HL-60/S4 treated with phorbol 12-myristate 13-acetate at 8.2 ng/mL for 4 days and 3 days (cell line): Measurements from ENCODE around the gene CDKAL1.
"Not testable (repeated sequence)": the region's sequence is repeated elsewhere in the genome, so short reads cannot be mapped to it uniquely, and the experiment has no call there.

Experiments used
- in situ Hi-C: fragments of 300-500 bp; cut with MboI; formaldehyde crosslinking; loops from 2 replicates; pipeline ENCODE4 v1.15.0; 2022; ENCODE audit warnings: low sequenced_read_pairs

Gene CDKAL1

GRCh38 chr6:21180800-21181337 is 646.6 kb downstream of the CDKAL1 start:
- in situ Hi-C loops = no loop called here

GRCh38 chr6:21181866-21182265 is 647.6 kb downstream of the CDKAL1 start:
- in situ Hi-C loops = no loop called here

GRCh38 chr6:21182589-21182988 is 648.3 kb downstream of the CDKAL1 start:
- in situ Hi-C loops = no loop called here

DNA sequence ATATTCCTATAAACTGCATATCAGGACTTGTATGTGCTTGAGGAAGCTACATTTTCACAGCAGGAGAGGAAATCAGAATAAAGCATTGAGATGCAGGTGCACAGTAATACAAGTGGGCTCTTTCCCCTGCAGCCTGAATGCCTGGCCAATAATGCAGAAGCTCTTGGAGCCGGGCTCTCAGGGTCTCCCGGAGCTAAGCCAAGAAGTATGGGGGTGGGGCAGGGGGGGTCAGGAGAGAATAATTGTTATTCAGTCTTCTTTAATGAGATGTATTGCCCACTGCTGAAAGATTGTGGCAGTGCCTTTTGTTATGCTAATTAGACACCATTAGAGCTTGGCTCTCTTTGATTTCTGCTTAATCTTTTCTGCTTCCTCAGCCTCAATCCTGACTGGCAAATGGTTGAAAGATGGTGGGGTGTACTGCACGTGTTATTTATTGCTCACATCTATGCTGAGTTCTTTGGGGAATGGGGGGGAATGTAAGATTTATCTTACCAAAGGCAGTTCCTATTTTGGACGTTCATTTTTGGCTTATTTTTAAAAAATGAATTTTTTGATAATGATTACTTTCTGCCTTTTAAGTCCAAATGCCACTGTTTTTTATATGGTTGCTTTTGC is 651.7 kb downstream of the CDKAL1 start:
- in situ Hi-C loops = no loop called here

DNA sequence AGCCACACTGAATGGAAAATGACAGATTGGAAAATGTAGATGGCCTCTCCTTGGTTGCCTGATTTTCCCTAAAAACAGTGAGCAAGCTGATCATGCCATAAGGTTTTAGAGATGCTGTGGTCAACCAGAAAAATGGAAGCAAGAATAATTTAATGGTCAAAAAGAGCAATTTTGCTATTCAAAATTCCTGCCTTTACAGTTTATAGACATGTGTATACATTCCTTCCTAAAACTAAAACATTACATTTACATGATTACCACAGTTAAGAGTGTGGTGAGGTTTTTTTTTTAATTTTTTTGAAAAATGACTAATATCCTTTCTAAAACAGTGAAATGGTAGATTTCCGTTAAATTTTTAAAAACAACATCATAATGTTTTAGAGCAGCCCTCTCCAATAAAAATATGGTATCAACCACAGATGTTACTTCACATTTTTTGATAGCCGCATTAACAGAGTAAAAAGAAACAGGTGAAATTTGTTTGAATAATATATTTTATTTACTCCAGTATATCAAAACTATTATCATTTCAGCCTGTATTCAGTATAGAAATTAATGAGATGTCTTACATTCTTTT is 652.3 kb downstream of the CDKAL1 start:
- in situ Hi-C loops = no loop called here

DNA sequence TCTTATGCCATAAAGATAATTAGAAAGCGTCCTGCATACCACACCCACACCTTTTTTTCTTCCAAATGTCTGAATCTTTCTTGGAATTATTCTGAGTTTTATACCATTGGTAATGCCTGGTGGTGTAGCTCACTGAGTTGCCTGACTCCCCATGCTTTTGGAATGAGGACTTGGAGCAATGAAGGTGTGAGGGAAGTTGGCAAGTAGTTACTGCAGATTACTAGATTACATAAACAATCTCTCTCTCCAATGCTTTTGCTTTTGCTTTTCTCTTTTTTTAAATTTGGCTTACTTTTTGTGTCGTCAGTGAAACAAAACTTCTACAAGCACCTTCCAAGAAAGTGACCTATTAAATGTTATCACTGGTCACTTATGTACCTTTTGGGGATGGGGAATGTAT is 653.2 kb downstream of the CDKAL1 start:
- in situ Hi-C loops = no loop called here

GRCh38 chr6:21188505-21189223 is 654.4 kb downstream of the CDKAL1 start:
- in situ Hi-C loops = no loop called here

- in situ Hi-C loops = no loop called here
These were observed 655.5 kb downstream of the CDKAL1 start for GRCh38 chr6:21189759-21190158.

GRCh38 chr6:21190701-21191100 is 656.4 kb downstream of the CDKAL1 start:
- in situ Hi-C loops = no loop called here

DNA sequence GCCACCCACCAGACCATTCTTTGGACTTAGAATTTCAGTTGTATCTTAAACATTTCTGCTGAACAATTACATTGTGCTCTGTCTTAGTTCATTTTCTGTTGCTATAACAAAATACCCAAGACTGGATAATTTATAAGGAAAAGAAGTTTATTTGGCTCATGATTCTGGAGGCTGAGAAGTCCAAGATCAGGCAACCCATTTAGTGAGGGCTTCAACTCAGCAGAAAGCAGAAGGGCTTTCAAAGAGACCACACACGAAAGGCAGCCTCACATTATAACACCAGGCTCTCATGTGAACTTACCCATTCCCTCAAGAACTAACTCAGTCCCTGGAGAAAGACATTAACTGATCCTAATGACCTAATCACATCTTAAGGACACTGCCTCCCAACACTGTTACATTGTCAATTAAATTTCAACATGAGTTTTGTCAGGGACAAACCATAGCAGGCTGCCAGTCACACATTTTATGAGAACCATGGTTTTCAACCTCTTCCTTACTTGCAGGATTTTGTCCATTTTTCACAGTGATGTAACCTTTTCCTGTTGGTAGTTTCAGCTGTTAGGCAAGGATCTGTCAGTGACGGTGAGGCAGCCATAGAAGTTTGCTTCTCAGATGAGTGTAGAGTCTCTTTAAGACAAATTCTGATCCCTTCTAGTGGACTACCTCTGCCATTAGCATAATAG is 659.7 kb downstream of the CDKAL1 start:
- in situ Hi-C loops = no loop called here

DNA sequence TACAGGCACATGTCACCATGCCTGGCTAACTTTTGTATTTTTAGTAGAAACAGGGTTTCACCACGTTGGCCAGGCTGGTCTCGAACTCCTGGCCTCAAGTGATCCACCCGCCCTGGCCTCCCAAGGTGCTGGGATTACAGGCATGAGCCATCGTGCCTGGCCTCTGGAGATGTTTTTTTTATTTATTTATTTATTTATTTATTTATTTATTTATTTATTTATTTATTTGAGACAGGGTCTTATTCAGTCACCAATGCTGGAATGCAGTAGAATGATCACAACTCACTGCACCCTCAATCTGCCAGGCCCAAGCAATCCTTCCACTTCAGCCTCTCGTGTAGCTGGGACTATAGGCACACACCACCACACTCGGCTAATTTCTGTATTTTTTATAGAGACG is 661.0 kb downstream of the CDKAL1 start:
- in situ Hi-C loops = not testable (repeated sequence)

- in situ Hi-C loops = no loop called here
These were observed 663.9 kb downstream of the CDKAL1 start for GRCh38 chr6:21198032-21198640.

DNA sequence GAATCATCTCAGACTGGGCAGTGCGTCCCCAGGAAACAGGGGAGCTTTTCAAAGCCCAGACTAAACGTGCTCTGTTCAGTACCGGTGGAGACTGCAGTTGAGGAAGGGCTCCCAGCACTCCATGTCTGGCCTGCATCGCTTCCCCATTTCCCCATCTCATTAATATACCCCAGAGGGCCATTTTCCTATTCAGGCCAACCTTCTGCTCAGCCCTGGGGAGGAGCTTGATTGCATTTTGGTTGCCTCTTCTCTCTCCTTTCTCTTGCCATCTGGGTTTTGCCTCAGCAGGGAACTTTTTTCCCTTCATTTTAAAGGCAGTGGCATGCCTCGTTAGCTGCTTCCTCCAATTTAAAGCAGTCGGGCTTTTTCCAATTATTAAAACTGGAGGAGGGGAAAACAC is 665.0 kb downstream of the CDKAL1 start:
- in situ Hi-C loops = no loop called here

- in situ Hi-C loops = no loop called here
These were observed 666.0 kb downstream of the CDKAL1 start for GRCh38 chr6:21200134-21200870.

DNA sequence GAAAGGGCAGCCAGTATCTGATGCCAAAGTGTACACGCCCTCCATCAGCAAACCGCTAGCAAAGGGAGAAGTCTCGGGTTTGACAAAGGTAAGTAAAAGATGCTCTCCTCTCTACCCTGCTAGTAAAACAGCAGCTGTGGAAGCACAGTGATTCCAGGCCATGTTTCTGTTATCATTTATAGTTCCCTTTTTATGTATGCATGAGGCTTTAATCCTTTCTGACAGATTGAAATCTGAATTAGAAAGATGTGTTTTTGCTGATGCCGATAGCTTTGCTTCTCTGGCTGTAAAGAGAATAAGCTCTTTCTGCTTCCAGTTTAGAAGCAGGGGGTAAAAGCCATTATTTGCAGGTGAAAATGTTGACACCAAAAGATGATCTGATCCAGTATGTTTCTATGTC is 666.9 kb downstream of the CDKAL1 start:
- in situ Hi-C loops = no loop called here

DNA sequence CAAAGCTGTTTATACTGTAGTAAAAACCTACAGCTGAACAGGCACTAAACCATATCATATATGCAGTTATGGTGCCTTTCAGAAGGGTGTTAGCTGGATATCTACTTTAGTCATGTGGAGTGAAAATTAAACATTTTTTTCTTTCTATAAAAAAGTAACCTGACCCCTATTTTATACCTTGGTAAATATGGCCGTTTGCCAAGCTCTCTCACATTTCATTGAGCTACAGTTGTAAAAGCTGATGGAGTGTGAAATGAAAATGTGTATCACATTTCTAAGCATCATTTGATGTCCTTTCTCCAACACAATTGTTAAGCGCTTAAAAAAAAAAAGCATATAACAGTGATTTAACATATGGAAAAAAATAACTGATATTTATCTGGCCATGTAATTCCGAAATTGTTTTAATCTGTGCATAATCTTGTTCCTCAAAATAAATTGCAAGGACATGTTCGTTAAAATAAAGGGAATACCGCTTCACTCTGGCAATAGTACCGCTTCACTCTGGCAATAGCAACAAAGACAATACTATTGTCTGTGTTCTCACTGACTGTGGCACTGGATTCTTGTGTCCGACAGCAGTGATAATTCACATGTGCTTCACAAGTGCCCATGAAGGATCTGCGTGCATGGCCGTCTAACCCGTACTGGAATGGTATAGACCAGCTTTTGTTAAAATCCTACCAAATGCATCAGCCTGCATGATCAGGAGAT is 667.5 kb downstream of the CDKAL1 start:
- in situ Hi-C loops = no loop called here

DNA sequence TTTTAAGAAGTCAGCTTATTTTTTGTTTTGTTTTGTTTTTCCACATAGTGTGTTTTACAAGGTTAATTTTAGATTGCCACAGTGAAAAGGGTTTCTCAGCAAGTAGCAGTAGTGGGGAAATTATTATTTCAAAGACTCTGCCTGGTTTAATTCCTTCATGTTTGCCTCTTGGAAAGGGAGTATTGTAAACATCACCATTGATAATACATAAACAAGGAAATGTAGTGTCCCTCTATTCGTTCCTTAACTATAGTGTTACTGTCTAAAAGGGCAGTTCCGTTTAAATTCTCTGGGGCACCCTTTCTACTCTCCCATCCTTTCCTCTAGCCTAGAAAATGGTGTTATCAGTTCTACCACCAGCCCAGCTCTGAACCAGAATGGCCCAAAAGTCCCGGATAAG is 668.3 kb downstream of the CDKAL1 start:
- in situ Hi-C loops = no loop called here

DNA sequence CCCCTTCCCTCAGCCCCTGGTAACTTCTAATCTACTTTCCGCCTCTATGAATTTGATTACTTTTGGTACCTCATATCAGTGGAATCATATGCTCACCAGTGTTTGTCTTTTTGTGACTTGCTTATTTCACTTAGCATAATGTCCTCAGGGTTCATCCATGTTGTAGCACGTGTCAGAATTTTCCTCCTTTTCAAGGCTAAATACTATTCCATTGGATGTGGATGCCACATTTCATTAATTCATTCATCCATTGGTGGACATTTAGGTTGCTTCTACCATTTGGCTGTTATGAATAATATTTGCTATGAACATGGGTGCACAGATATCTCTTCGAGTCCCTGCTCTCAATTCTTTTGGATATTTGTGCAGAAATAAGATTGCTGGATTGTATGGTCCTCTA is 670.7 kb downstream of the CDKAL1 start:
- in situ Hi-C loops = no loop called here

DNA sequence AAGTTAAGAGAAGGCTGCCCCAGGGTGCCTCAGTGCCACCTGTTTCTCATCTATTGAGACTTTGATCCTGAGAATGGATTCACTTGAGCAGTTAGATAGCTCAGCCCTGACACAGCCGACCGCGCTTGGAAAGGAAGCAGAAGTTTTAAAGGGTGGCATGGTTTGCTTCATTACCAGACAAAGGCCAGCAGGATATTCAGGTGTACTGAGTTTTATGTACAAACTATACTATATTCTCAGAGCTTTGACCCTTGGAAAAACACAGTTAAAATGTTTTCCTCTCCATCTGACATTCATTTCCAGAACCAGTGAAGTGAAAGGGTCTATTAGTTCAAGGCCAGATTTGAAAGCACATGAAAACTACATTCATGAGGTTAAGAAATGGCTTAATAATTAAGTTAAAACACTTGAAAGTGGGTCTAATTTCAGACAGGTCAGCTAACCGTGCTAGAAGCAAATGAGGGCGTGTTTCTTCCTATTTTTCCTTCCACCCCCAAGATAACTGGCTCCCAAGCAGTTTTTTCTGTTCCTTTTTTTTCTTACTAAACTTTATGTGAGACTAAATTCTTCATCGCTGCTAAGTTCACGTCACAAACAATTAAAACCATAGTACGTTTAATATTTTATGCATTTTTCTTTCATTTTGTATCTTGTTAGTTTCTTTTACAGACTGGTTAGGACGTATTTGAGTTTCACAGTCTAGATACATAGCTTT is 674.0 kb downstream of the CDKAL1 start:
- in situ Hi-C loops = no loop called here
